Measurements from ENCODE around the gene ANKRD24. TPM values are rescaled to one million over a fixed set of nuclear protein-coding genes. Genes with fewer than 3 reads are reported as not detected.

Gene ANKRD24
- polyA plus RNA-seq, 1 of the 3 experiments (the other 2 are of a cell fraction), result 0.87 TPM

DNA sequence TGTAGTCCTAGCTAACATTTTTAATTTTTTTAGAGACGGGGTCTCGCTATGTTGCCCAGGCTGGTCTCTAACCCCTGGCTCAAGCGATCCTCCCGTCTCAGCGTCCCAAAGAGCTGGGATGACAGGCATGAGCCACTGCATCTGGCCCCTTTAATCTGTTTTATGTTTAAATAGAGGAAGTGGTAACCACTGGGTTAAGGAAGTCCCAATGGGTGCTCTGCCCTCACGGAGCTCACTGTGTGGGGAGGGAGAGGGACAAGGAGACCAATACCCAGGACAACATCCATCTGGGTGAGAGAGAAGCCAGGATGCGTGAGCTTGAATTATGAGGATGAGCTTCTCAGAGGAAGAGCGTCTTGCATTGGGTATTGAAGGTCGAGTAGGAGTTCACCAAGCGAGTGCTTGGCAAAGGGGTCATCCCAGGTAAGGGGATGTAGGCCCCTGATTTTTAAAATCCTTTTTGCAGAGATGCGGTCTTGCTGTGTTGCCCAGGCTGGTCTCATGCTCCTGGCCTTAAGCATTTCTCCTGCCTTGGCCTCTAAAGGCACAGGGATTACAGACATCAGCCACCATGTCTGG is 78.2 kb downstream of the ANKRD24 start:
- no peaks in the 10 kb centered on the region for H3K9me3 ChIP-seq
- H2AFZ ChIP-seq (ENCODE audit: low read depth), result no peak overlapping the region
- ChIA-PET POLR2A (interaction anchor here (0.6 kb wide), 1 partner anchor 1435 kb away, joined by 4 read pairs; no protein-coding TSS in a partner anchor), CTCF (interaction anchor here (2.2 kb wide), 1 partner anchor 92 kb away, joined by 9 read pairs; no protein-coding TSS in a partner anchor)
- no peaks in the 10 kb centered on the region for H3K9me2 ChIP-seq
- peaks cover 15 to 16% of the 10 kb centered on the region in 2 experiments for H3K36me3 ChIP-seq (replicated peaks in 1 of 2; ENCODE audit: control insufficient read depth in 1 of 2, insufficient read depth in 2 of 2, low read length in 1 of 2)
- no peak overlapping the region for H3K9ac ChIP-seq
- 94% methylated on average over 11 of the region's 11 CpGs for WGBS (ENCODE audit: low lambda C conversion rate)
- H4K20me1 ChIP-seq (ENCODE audit: insufficient read depth), result no peaks in the 10 kb centered on the region
- no peaks in the 10 kb centered on the region for H3K27me3 ChIP-seq (ENCODE audit: insufficient read depth)
- H3K4me2 ChIP-seq, result no peak overlapping the region
- DNase-seq, result no peak
- H3K79me2 ChIP-seq (ENCODE audit: insufficient read depth), result no peaks in the 10 kb centered on the region
- no peaks in the 10 kb centered on the region for H3K4me1 ChIP-seq (ENCODE audit: control insufficient read depth in 1 of 2, insufficient read depth in 2 of 2, low read depth in 1 of 2, low read length in 1 of 2)
- no peak for TF ChIP-seq FOSL2 (IDR thresholded peaks at IDR 0.05; ENCODE audit: borderline replicate concordance, low read depth)
- TF ChIP-seq, protein P1, sequence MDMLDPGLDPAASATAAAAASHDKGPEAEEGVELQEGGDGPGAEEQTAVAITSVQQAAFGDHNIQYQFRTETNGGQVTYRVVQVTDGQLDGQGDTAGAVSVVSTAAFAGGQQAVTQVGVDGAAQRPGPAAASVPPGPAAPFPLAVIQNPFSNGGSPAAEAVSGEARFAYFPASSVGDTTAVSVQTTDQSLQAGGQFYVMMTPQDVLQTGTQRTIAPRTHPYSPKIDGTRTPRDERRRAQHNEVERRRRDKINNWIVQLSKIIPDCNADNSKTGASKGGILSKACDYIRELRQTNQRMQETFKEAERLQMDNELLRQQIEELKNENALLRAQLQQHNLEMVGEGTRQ (IDR thresholded peaks at IDR 0.05; ENCODE audit: borderline replicate concordance, low read depth, low read length), result no peak
- no peak for TF ChIP-seq RAD21 (IDR thresholded peaks at IDR 0.05; ENCODE audit: low read length)
- no peak for TF ChIP-seq EP300 (IDR thresholded peaks at IDR 0.05; ENCODE audit: borderline replicate concordance in 1 of 2, low read depth in 1 of 2, low read length in 1 of 2)
- no peak for TF ChIP-seq NRF1 (IDR thresholded peaks at IDR 0.05; ENCODE audit: low read depth, low read length)
- TF ChIP-seq RCOR1 (IDR thresholded peaks at IDR 0.05; ENCODE audit: low read length), result no peak
- TF ChIP-seq RXRA (IDR thresholded peaks at IDR 0.05; ENCODE audit: borderline replicate concordance, low read depth), result no peak
- TF ChIP-seq GABPA (IDR thresholded peaks at IDR 0.05; ENCODE audit: low read depth), result no peak
- TF ChIP-seq NFIC (IDR thresholded peaks at IDR 0.05; ENCODE audit: borderline replicate concordance), result no peak
- no peak for TF ChIP-seq TCF12 (IDR thresholded peaks at IDR 0.05)
- TF ChIP-seq FOXM1 (IDR thresholded peaks at IDR 0.05; ENCODE audit: low read depth), result no peak
- no peak for TF ChIP-seq SIN3A (IDR thresholded peaks at IDR 0.05; ENCODE audit: borderline replicate concordance, low read depth, low read length)
- TF ChIP-seq SMC3 (IDR thresholded peaks at IDR 0.05; ENCODE audit: low read depth, low read length), result no peak
- TF ChIP-seq JUND (IDR thresholded peaks at IDR 0.05), result no peak
- TF ChIP-seq CHD2 (IDR thresholded peaks at IDR 0.05; ENCODE audit: low read length, partially characterized antibody), result no peak
- no peak for TF ChIP-seq TEAD4 (IDR thresholded peaks at IDR 0.05; ENCODE audit: borderline replicate concordance, insufficient read depth)
- TF ChIP-seq, protein P2, sequence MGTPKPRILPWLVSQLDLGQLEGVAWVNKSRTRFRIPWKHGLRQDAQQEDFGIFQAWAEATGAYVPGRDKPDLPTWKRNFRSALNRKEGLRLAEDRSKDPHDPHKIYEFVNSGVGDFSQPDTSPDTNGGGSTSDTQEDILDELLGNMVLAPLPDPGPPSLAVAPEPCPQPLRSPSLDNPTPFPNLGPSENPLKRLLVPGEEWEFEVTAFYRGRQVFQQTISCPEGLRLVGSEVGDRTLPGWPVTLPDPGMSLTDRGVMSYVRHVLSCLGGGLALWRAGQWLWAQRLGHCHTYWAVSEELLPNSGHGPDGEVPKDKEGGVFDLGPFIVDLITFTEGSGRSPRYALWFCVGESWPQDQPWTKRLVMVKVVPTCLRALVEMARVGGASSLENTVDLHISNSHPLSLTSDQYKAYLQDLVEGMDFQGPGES (IDR thresholded peaks at IDR 0.05; ENCODE audit: low read depth, low read length), result no peak
- no peaks in the 10 kb centered on the region for H3F3A ChIP-seq (replicated peaks; ENCODE audit: insufficient read depth)
- H3K27ac ChIP-seq (ENCODE audit: low read depth in 2 of 2, low read length in 1 of 2), result no peak overlapping the region
- H3K4me3 ChIP-seq (ENCODE audit: low read depth in 2 of 2, low read length in 1 of 2), result no peak overlapping the region

DNA sequence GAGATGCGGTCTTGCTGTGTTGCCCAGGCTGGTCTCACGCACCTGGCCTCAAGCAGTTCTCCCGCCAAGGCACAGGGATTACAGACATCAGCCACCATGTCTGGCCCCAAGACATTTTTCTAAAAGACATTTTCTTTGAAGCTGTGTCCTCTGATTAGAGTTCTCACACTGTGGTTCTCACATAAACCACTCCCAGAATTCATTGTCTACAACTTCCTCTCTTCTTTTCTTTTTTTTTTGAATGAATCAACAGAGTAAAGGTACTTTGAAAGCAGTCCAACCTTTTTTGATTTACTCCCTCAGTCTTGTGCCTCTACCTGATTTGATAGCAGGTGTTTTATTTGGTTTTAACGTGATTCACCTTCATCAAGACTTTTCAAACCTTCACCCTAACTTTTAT is 82.3 kb downstream of the ANKRD24 start:
- H3F3A ChIP-seq (replicated peaks; ENCODE audit: insufficient read depth), result peaks cover 4% of the 10 kb centered on the region
- H3K9me3 ChIP-seq, result no peaks in the 10 kb centered on the region
- no peak overlapping the region for H3K4me3 ChIP-seq (ENCODE audit: low read depth in 2 of 2, low read length in 1 of 2)
- no peak overlapping the region for H3K9ac ChIP-seq
- no peaks in the 10 kb centered on the region for H3K4me1 ChIP-seq (ENCODE audit: control insufficient read depth in 1 of 2, insufficient read depth in 2 of 2, low read depth in 1 of 2, low read length in 1 of 2)
- CTCF ChIA-PET, result interaction anchor here (0.7 kb wide), 1 partner anchor 88 kb away, joined by 3 read pairs; no protein-coding TSS in a partner anchor
- no peak overlapping the region for H3K4me2 ChIP-seq
- 84% methylated on average over 2 of the region's 4 CpGs for WGBS (ENCODE audit: low lambda C conversion rate)
- H2AFZ ChIP-seq (ENCODE audit: low read depth), result no peak overlapping the region
- no peak for DNase-seq
- H4K20me1 ChIP-seq (ENCODE audit: insufficient read depth), result 0 out of 2 replicates have a peak, but pooled peaks cover 4% of the 10 kb centered on the region
- POLR2A ChIA-PET, result interaction anchor here (0.7 kb wide), 1 partner anchor 138 kb away, joined by 4 read pairs; the partner anchor contains the start of gene CHAF1A
- H3K36me3 ChIP-seq (replicated peaks in 1 of 2; ENCODE audit: control insufficient read depth in 1 of 2, insufficient read depth in 2 of 2, low read length in 1 of 2), result peaks cover under 1 to 5% of the 10 kb centered on the region in 2 experiments
- H3K9me2 ChIP-seq, result no peaks in the 10 kb centered on the region
- H3K79me2 ChIP-seq (ENCODE audit: insufficient read depth), result no peaks in the 10 kb centered on the region
- no peak overlapping the region for H3K27ac ChIP-seq (ENCODE audit: low read depth in 2 of 2, low read length in 1 of 2)
- no peaks in the 10 kb centered on the region for H3K27me3 ChIP-seq (ENCODE audit: insufficient read depth)
- TF ChIP-seq TAF1 (IDR thresholded peaks at IDR 0.05; ENCODE audit: borderline replicate concordance, low read depth, low read length) (no peak), NRF1 (IDR thresholded peaks at IDR 0.05; ENCODE audit: low read depth, low read length) (no peak), RAD21 (IDR thresholded peaks at IDR 0.05; ENCODE audit: low read length) (no peak), SMC3 (IDR thresholded peaks at IDR 0.05; ENCODE audit: low read depth, low read length) (no peak), TCF12 (IDR thresholded peaks at IDR 0.05) (no peak), MEF2A (IDR thresholded peaks at IDR 0.05; ENCODE audit: borderline replicate concordance, low read depth) (no peak), RXRA (IDR thresholded peaks at IDR 0.05; ENCODE audit: borderline replicate concordance, low read depth) (no peak)
- TF ChIP-seq, protein P3, sequence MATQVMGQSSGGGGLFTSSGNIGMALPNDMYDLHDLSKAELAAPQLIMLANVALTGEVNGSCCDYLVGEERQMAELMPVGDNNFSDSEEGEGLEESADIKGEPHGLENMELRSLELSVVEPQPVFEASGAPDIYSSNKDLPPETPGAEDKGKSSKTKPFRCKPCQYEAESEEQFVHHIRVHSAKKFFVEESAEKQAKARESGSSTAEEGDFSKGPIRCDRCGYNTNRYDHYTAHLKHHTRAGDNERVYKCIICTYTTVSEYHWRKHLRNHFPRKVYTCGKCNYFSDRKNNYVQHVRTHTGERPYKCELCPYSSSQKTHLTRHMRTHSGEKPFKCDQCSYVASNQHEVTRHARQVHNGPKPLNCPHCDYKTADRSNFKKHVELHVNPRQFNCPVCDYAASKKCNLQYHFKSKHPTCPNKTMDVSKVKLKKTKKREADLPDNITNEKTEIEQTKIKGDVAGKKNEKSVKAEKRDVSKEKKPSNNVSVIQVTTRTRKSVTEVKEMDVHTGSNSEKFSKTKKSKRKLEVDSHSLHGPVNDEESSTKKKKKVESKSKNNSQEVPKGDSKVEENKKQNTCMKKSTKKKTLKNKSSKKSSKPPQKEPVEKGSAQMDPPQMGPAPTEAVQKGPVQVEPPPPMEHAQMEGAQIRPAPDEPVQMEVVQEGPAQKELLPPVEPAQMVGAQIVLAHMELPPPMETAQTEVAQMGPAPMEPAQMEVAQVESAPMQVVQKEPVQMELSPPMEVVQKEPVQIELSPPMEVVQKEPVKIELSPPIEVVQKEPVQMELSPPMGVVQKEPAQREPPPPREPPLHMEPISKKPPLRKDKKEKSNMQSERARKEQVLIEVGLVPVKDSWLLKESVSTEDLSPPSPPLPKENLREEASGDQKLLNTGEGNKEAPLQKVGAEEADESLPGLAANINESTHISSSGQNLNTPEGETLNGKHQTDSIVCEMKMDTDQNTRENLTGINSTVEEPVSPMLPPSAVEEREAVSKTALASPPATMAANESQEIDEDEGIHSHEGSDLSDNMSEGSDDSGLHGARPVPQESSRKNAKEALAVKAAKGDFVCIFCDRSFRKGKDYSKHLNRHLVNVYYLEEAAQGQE (IDR thresholded peaks at IDR 0.05; ENCODE audit: low read depth, low read length), result no peak

Data from SK-N-SH (cell line).